CD4-positive, alpha-beta T cell treated with Interleukin-4 for 4 hours (primary cell): ENCODE results near the gene OGFRL1.

Experiments used
- DNase-seq: peaks from one replicate; pipeline ENCODE4 v3.0.0-alpha.2; 2020

The OGFRL1 gene

GRCh38 chr6:71287926-71288227 is 734 bp upstream of the OGFRL1 start:
- DNase-seq, result no peak

- no peak for DNase-seq
Measured at GRCh38 chr6:71289039-71289801, 609 bp downstream of the OGFRL1 start.

- DNase-seq, result no peak
Measured at GRCh38 chr6:71289802-71290175, 1.2 kb downstream of the OGFRL1 start.

GRCh38 chr6:71290611-71291010 is 2.0 kb downstream of the OGFRL1 start:
- DNase-seq, result no peak

GRCh38 chr6:71292001-71292400 is 3.4 kb downstream of the OGFRL1 start:
- no peak for DNase-seq

DNA sequence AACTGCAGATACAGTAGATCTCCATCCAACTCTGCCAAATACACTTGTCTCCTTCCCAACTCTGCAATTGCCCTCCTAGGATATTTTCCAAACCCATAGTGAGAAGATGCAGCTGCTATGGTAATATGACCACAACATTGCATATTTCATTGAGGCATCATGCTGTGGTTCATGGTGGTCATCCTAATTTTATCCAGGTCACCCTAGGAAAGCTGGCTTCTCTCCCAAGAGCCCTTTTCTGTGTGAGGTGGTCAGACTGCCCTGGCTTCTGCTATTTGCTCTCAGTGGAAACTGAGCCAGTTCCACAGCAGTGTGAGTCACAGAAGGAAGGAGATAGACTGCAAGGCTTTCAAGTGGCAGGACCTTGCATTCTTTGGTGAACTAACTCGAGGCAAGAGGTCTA is 5.5 kb downstream of the OGFRL1 start:
- DNase-seq, result no peak

DNA sequence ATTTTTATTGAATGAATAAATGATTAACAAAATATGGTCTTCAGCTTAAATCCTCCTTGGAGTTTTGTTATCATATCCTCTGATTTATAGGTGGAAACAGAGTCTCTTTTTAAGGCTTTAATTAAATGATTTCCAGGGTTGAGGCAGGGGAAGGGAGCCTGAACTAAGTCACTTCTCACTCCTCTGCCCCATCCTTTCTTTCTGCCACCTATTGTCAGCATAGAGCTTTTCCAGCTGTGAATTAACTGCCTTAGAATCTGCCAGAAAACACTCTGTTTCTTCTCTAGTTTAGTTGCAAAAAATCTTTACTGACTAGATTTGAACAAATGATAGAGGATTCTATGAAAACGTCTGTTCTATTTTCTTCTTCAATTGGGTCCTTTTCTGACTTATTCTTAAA is 9.8 kb downstream of the OGFRL1 start:
- DNase-seq, result no peak

DNA sequence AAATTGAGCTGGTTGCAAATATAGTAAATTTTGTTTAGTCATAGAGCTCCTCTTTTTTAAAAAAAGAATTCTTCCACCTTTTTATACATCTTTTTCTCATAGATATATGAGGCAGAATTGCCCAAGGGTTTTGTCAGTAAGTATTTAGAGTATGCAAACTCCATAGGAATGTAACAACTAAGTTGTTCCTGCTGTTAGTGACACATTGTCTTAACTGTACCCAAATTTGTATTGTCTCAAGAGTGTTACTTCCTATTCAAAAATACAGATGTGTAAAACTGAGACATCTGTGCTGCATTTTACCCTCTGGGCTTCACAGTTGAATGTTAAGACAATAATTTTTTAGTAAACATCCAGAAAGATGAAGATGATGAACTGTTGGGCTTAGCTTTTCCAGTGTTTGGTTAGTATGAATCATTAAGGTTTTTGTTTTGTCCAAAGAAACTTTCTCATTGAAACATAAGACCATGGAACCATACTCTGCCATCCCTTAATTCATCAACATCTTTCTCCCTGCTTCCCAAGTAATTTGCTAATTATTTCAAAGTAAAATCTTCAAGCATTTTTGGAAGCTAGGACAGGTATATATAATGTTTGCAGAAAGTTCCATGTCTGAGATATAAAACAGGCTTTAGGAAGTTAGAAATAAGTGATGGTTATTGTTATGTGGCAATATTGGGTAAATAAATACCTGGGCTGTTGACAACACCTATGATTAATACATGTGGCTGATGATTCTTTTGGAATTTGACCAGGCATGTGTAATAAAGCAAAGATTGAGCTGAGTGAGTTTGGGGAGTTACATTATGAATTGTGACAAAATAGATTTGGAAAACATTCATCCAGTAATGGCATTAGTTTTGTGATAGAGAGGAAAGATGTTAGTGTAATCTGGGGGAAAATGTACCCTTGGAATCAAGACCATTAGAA is 11.2 kb downstream of the OGFRL1 start:
- DNase-seq, result no peak

GRCh38 chr6:71300561-71301168 is 12.1 kb downstream of the OGFRL1 start:
- DNase-seq, result no peak

GRCh38 chr6:71301546-71301945 is 12.9 kb downstream of the OGFRL1 start:
- DNase-seq, result no peak

- DNase-seq, result no peak
Measured at GRCh38 chr6:71309656-71310055, 21.0 kb downstream of the OGFRL1 start.

DNA sequence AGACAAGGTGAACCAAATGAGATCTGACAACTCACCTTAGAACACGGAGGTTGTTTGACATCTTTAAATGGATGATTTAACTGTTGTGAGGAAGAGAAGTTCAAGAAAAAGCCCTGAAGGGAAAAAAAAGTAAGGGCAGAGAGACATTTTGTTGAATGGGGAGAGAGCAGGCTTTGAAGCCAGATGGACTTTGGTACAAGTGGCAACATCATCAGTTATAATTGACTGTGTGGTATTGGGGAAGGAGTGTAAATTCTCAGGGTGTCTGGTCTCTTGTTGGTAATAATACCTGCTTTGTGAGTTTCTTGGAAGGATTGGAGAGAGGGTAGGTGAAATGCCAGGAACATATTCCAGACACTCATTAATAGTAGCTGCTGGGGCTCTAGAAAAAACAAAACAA is 21.6 kb downstream of the OGFRL1 start:
- DNase-seq, result no peak

DNA sequence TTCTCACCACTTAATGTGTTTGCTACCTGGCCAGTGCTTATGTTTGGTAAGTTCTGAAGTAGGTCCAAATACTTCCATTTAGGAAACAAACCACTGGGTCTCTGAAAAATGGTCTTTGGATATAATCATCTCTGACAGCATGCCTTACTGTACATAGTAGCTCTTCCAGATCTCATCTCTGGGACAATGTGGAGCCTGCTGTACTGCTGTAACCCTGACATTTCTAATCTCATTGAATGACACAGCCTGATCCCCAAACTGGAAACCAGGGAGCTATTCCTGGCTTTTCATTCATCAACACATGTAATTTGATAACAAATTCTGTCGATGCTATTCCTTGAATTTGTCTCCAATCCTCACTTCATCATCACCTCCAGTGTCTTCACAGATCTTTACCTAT is 23.5 kb downstream of the OGFRL1 start:
- no peak for DNase-seq

GRCh38 chr6:71317441-71317840 is 28.8 kb downstream of the OGFRL1 start:
- no peak for DNase-seq

- no peak for DNase-seq
Measured at GRCh38 chr6:71320041-71320440, 31.4 kb downstream of the OGFRL1 start.

- no peak for DNase-seq
Measured at GRCh38 chr6:71321314-71321713, 32.7 kb downstream of the OGFRL1 start.

DNA sequence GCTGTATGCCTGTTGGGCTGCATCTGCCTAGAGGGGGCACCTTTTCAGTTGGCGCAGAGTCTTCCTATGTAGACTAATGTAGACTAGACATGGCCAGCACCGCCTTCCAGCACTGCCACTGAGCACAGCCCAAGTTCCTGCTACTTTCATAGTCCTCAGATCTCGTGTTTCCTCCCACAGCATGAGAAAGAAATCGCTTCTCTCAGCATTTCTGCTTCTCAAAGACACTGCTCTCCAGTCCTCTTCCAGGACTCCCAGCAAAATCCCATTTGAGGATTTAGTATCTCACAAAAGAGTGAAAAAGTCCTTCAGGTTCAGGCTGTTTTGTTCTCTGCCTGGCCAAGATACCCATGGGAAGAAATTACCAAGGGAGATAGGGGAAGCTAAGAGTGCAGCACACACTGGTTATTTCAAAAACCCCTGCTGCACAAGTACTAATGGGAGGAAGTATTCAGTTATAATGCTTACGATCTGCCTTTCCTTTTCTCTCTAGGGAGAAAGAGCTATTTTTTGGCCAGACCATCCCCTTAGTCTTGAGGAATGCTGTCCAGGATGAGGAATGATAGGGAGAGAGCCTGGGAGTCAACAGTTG is 35.7 kb downstream of the OGFRL1 start:
- DNase-seq, result no peak

- DNase-seq, result no peak
Measured at GRCh38 chr6:71326611-71327010, 38.0 kb downstream of the OGFRL1 start.

DNA sequence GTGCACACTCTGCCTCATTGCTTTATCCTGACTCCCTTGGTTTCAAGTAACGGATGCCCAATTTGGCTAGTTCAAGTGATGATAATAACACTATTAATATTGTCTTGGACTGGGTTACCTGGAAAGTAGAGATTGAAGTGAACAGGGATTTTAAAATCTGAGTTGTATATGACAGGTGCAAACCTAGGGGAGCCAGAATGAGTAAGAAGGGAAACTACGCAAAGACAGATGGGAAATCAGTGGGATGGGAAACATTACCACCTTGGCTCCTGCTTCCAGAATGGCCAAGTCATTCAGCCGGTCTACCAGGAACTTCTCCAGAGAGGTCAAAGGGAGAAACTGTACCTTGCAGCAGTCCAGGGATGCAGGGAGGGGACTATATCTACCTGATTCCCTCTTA is 41.9 kb downstream of the OGFRL1 start:
- DNase-seq, result no peak

- DNase-seq, result no peak
Measured at GRCh38 chr6:71332012-71332411, 43.4 kb downstream of the OGFRL1 start.

- no peak for DNase-seq
Measured at GRCh38 chr6:71333050-71333449, 44.4 kb downstream of the OGFRL1 start.

DNA sequence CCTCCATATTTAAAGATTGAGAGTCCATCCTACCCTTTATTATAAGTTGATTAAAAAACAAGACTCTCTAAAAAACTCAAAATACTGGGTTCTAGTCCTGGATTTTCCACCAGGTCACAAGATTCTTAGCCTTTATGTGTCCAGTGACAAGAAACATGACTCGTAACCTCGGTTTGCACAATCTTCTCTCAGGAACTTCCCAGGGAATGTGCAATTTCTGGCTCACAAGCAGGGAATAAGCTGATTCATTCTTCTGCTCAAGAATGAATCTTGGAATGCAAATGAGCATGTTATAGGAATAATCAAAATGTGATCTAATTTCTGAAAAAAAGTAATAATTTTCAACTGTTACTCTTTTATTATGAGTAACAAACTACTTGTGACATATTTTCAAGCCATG is 45.1 kb downstream of the OGFRL1 start:
- no peak for DNase-seq

DNA sequence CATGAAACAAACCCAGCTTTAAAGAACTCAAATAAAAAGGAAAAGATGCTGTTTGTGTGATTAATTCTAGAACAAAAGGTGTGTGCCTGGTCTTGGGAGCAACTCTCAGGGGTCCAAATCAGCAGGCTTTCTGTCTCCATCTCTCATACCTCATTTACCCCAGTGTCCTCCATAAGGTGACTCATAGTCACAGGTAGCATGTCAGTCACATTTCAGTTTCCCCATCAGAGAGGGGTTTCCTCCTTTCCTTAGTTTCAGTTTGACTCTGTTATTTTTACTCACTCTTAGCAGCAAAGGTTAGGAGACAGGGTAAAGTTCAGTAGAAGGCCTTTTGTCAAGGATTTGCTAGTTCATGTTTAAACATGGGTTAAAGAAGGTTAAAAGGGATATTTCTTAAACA is 46.2 kb downstream of the OGFRL1 start:
- DNase-seq, result no peak

GRCh38 chr6:71335544-71335943 is 46.9 kb downstream of the OGFRL1 start:
- no peak for DNase-seq
